Colonic mucosa (tissue), 4 donors: ENCODE results near the gene RNF222. TPM values are rescaled to one million over a fixed set of nuclear protein-coding genes. Genes with fewer than 3 reads are reported as not detected.

Source experiments
- DNase-seq: peaks from one replicate; pipeline ENCODE4 v3.0.0-alpha.2; 2020
- H3K27ac ChIP-seq: fragments of 200-600 bp; one replicate; pipeline ENCODE4 v1.8.0; 2021
- H3K27me3 ChIP-seq: fragments of 200-600 bp; one replicate; pipeline ENCODE4 v1.8.0; 2021
- H3K36me3 ChIP-seq: fragments of 200-600 bp; one replicate; pipeline ENCODE4 v1.8.0; 2021
- H3K4me1 ChIP-seq: fragments of 200-600 bp; one replicate; pipeline ENCODE4 v1.8.0; 2021; ENCODE audit warnings: mild to moderate bottlenecking
- H3K4me3 ChIP-seq: fragments of 200-600 bp; one replicate; pipeline ENCODE4 v1.8.0; 2021
- H3K9ac ChIP-seq, 2 donors: one replicate each; pipeline ENCODE4 v1.7.0; 2013; ENCODE audit warnings: control low read depth in 2 of 2, low read depth in 2 of 2, low read length in 2 of 2
- H3K9me3 ChIP-seq: fragments of 200-600 bp; one replicate; pipeline ENCODE4 v1.8.0; 2021
- CTCF ChIP-seq: fragments of 200-600 bp; IDR thresholded peaks from one replicate; pipeline ENCODE4 v1.8.0; 2022; ENCODE audit warnings: antibody characterized with exemption, mild to moderate bottlenecking
- intact Hi-C: fragments of 100-400 bp; cut with DNase I; formaldehyde crosslinking; loops from one replicate; pipeline ENCODE4 v1.14.1; 2022
- total RNA-seq, 2 donors: library from RNA; stranded (reverse); fragmentation: NEBNext Ultra II Directional in 1 of 2; extraction: Animal tissue kit (Norgen Biotek cat#: 25700) in 1 of 2; gene quantifications; one replicate each; pipeline ENCODE4 v1.2.1, GENCODE V29; 2021
- donor health status: healthy.
- donor health status: DM: no; HTN: no; CAD: no.
- donor health status: DM: no; HTN: no; CAD: no.

The RNF222 gene
- total RNA-seq, 2 donors from 2014 or later, result not detected

- no peak for TF ChIP-seq CTCF
- H3K27me3 ChIP-seq, result no peaks in the 10 kb centered on the region
- DNase-seq, result no peak
- no peak overlapping the region for H3K9ac ChIP-seq
- no peaks in the 10 kb centered on the region for H3K4me1 ChIP-seq
- no peak overlapping the region for H3K4me3 ChIP-seq
- intact Hi-C loops, result no loop called here
- H3K27ac ChIP-seq, result no peak overlapping the region
- H3K36me3 ChIP-seq, result no peaks in the 10 kb centered on the region
- H3K9me3 ChIP-seq, result no peaks in the 10 kb centered on the region
Measured at GRCh38 chr17:8369944-8370343, 27.7 kb downstream of the RNF222 start.

DNA sequence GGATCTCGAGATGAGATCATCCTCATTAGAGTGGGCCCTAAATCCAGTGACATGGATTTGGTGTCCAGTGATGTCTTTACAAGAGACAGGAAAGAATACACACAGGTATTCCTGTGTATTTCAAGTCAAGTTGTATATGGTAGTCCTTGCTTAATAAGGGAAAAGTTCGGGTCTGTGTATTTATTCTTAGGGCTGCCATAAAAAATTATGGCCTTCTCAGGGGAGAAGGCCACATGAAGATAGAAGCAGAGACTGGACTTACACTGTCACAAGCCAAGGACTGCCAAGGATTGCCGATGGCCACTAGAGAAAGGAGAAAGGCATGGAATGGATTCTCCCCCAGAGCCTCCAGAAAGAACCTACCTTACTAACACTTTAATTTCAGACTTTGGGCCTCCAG, 29.4 kb downstream of the RNF222 start:
- Histone ChIP-seq H3K4me3 (no peak overlapping the region), H3K36me3 (no peaks in the 10 kb centered on the region), H3K27me3 (no peaks in the 10 kb centered on the region), H3K9me3 (no peaks in the 10 kb centered on the region), H3K4me1 (no peaks in the 10 kb centered on the region), H3K9ac (no peak overlapping the region), H3K27ac (no peak overlapping the region)
- TF ChIP-seq CTCF, result no peak
- intact Hi-C loops, result no loop called here
- DNase-seq, result no peak

DNA sequence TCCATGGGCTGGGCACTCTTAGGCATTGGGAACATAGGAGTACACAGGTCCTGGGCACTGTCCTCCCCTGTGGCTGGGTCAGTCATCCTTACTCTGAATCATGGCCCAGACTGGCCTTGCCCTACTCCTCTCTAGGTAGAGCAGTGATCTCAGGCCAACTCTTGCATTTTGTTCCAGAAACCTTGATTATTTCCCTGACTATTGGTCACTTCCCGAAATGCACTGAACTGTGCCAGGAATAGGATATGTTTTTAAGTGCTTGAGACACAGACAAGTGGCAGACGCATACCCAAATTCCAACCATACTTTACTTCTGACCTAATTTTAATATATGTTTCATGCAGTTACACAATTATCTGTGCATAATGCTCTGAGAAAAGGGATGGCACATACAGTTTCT, 31.4 kb downstream of the RNF222 start:
- Histone ChIP-seq H3K4me1 (no peaks in the 10 kb centered on the region), H3K4me3 (no peak overlapping the region), H3K36me3 (no peaks in the 10 kb centered on the region), H3K9ac (no peak overlapping the region), H3K9me3 (no peaks in the 10 kb centered on the region), H3K27ac (no peak overlapping the region), H3K27me3 (no peaks in the 10 kb centered on the region)
- no peak for TF ChIP-seq CTCF
- no peak for DNase-seq
- intact Hi-C loops, result no loop called here

DNA sequence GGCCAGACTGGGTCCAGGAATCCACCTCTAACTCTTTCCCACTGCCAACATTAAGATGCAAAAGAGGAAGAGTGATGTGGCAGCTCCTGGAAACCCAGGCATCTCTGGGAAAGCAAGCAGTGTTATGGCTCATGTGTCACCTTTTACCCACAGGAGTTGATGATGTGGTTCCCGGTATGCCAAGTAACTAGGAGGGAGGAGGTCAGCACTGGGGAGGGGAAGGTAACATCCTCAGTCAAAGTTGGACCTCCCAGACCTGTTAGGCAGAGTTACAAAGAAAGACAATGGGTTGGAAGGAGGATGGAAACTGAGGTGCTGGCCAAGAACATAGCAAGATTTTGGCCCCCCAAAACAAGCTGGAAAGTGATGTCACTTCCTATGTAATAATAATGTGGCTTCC, 32.5 kb downstream of the RNF222 start:
- intact Hi-C loops, result no loop called here
- Histone ChIP-seq H3K36me3 (no peaks in the 10 kb centered on the region), H3K4me3 (no peak overlapping the region), H3K27ac (no peak overlapping the region), H3K27me3 (no peaks in the 10 kb centered on the region), H3K9me3 (no peaks in the 10 kb centered on the region), H3K9ac (no peak overlapping the region), H3K4me1 (no peaks in the 10 kb centered on the region)
- no peak for DNase-seq
- TF ChIP-seq CTCF, result no peak

DNA sequence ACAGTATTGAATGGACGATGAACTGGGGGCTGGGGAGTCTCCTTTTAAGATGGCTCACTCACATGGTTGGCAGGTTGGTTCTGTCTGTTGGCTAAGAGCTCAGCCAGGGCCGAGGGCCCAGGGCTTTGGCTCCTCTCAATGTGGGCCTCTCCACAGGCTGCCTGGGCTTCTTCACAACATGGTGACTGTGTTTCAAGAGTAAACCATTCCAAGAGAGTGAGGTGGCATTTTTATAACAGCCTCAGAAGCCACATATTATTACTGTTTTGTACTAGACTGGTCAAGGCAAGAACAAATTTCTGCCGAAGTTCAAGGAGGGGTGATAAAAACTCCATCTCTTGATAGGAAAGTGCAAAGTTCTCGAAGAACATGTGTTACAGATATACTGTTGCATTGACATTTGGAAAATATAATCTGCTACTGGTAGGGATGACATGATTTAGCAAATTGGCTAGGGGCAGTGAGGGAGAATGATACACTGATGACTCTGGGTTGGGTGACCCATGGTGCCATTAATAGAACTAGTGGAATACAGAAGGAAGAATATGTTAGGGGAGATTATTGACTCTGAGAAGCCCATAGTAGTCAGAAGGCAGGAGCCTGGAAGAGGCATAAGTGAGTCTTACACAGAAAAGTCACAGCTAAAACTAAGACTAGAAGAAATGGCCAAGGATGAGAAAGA, 34.8 kb downstream of the RNF222 start:
- Histone ChIP-seq H3K4me3 (no peak overlapping the region), H3K4me1 (no peaks in the 10 kb centered on the region), H3K27ac (no peak overlapping the region), H3K9me3 (no peaks in the 10 kb centered on the region), H3K9ac (no peak overlapping the region), H3K36me3 (no peaks in the 10 kb centered on the region), H3K27me3 (no peaks in the 10 kb centered on the region)
- no peak for DNase-seq
- TF ChIP-seq CTCF, result no peak
- intact Hi-C loops, result no loop called here
